Left lung (tissue), 10 donors: ENCODE data around the gene MIX23. TPM values are rescaled to one million over a fixed set of nuclear protein-coding genes. Genes with fewer than 3 reads are reported as not detected.

Experiments
- ATAC-seq: fragments of 200-7000 bp; cut with Tn5 transposase; one replicate; pipeline ENCODE4 v1.9.1; 2020; ENCODE audit warnings: moderate library complexity
- DNase-seq, 4 donors: peaks; one replicate each; pipeline ENCODE4 v3.0.0-alpha.2; 2013 to 2020
- H3K27ac ChIP-seq, 2 donors: fragments of 200-600 bp; sonication (generic) in 1 of 2; one replicate each; pipeline versions ENCODE4 v1.5.0 to v1.8.0; 2020 to 2021
- H3K27me3 ChIP-seq, 2 donors: fragments of 200-600 bp; sonication (generic) in 1 of 2; one replicate each; pipeline versions ENCODE4 v1.5.0 to v1.8.0; 2020 to 2021
- H3K36me3 ChIP-seq, 2 donors: fragments of 200-600 bp; sonication (generic) in 1 of 2; one replicate each; pipeline versions ENCODE4 v1.5.0 to v1.8.0; 2020 to 2021
- H3K4me1 ChIP-seq, 2 donors: fragments of 200-600 bp; one replicate each; pipeline ENCODE4 v1.8.0; 2021
- H3K4me3 ChIP-seq, 2 donors: fragments of 200-600 bp; sonication (generic) in 1 of 2; one replicate each; pipeline versions ENCODE4 v1.5.0 to v1.8.0; 2020 to 2021; ENCODE audit warnings: mild to moderate bottlenecking in 1 of 2
- H3K9me3 ChIP-seq, 2 donors: fragments of 200-600 bp; sonication (generic) in 1 of 2; one replicate each; pipeline versions ENCODE4 v1.5.0 to v1.8.0; 2020 to 2021
- intact Hi-C, 2 donors: fragments of 100-400 bp; cut with DNase I; formaldehyde crosslinking; loops; one replicate each; pipeline versions ENCODE4 v1.11.2 to v1.14.2; 2022
- polyA plus RNA-seq, 6 donors: library from polyadenylated mRNA; unstranded; fragments of 120-200 nt; gene quantifications; one replicate each; pipeline ENCODE4 v1.2.1, GENCODE V29; 2013; ENCODE audit not compliant: insufficient read length in 6 of 6
- total RNA-seq, 2 donors: library from RNA; stranded (reverse); fragmentation: NEBNext Ultra II Directional; extraction: Animal tissue kit (Norgen Biotek cat#: 25700); gene quantifications; one replicate each; pipeline ENCODE4 v1.2.1, GENCODE V29; 2021
- TF ChIP-seq, protein P1 (sequence below), 2 donors: fragments of 200-600 bp; sonication (generic) in 1 of 2; IDR thresholded peaks; one replicate each; pipeline versions ENCODE4 v1.5.0 to v1.8.0; 2021; ENCODE audit warnings: antibody characterized with exemption in 2 of 2
- donor health status: DM: no; HTN: yes; CAD: no.
- donor health status: DM: no; HTN: no; CAD: no.

Gene MIX23
- total and polyA plus RNA-seq, 8 donors, result 24.2 to 42.6 (median 38.5) TPM

DNA sequence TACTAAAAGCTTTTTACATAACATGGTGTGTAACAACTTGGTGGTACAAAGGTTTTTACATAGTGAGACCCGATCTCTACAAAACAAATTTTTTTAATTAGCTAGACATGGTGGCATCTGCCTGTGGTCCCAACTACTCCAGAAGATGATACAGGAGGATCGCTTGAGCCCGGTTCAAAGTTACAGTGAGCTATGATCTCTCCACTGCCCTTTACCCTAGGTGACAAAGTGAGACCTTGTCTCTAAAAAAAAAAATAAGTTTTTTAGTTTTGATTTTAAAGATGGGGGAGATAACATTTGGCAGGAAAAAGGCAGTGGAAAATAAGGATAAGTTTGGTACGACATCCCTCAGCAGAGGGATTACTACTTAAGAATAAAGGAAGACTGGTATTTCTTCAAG, 6.9 kb upstream of the MIX23 start:
- peaks cover 0 to 4% of the 10 kb centered on the region in 2 donors for H3K4me1 ChIP-seq
- intact Hi-C loops, result no loop called here
- TF ChIP-seq, protein P1, sequence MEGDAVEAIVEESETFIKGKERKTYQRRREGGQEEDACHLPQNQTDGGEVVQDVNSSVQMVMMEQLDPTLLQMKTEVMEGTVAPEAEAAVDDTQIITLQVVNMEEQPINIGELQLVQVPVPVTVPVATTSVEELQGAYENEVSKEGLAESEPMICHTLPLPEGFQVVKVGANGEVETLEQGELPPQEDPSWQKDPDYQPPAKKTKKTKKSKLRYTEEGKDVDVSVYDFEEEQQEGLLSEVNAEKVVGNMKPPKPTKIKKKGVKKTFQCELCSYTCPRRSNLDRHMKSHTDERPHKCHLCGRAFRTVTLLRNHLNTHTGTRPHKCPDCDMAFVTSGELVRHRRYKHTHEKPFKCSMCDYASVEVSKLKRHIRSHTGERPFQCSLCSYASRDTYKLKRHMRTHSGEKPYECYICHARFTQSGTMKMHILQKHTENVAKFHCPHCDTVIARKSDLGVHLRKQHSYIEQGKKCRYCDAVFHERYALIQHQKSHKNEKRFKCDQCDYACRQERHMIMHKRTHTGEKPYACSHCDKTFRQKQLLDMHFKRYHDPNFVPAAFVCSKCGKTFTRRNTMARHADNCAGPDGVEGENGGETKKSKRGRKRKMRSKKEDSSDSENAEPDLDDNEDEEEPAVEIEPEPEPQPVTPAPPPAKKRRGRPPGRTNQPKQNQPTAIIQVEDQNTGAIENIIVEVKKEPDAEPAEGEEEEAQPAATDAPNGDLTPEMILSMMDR (IDR thresholded peaks at IDR 0.05), result no peak
- H3K9me3 ChIP-seq, result no peaks in the 10 kb centered on the region
- ATAC-seq (no peak), DNase-seq (no peak)
- no peaks in the 10 kb centered on the region for H3K36me3 ChIP-seq
- H3K4me3 ChIP-seq, result no peak overlapping the region
- H3K27ac ChIP-seq, result no peak overlapping the region
- H3K27me3 ChIP-seq, result no peaks in the 10 kb centered on the region

DNA sequence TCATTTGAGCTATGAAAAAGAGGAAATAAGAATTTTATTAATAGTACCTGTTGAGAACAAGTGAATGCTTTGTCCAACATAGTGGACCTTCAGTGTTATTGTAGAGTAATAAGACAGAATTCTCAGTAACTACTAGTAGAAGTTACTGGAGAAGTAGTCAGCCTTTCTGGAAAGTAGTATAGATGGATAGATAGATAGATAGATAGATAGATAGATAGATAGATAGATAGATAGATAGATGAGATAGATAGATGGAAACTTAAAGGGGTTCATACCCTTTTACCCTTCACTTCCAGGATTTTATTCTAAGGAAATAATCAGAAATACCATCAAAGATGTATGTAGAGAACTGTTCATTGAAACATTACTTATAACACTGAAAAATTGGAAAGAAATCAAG, 6.2 kb upstream of the MIX23 start:
- DNase-seq (no peak), ATAC-seq (no peak)
- Histone ChIP-seq H3K4me1 (peaks cover 0 to 11% of the 10 kb centered on the region in 2 donors), H3K27ac (no peak overlapping the region), H3K4me3 (no peak overlapping the region), H3K27me3 (no peaks in the 10 kb centered on the region), H3K9me3 (no peaks in the 10 kb centered on the region), H3K36me3 (no peaks in the 10 kb centered on the region)
- intact Hi-C loops, result no loop called here
- TF ChIP-seq, protein P1 (IDR thresholded peaks at IDR 0.05), result no peak

DNA sequence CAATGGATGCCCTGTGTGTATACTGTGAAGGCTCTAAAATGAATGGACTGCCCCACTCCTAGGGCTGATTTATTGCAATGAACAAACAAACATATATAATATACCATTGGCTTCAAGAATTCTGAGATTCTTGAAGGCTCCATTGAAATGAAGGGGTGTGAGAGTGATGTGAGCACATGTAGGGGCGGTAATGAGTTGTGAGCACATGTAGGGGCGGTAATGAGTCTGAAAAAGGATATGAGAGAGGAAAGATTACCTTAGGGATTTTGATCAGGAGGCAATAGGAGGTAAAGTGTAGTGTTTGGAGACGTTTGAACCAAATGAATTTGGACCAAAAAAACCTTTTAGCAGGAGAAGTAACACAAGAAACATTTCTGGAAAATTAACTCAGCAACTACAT, 4.7 kb upstream of the MIX23 start:
- H3K4me3 ChIP-seq, result no peak overlapping the region
- DNase-seq, result no peak
- intact Hi-C loops, result no loop called here
- TF ChIP-seq, protein P1 (IDR thresholded peaks at IDR 0.05), result no peak
- no peaks in the 10 kb centered on the region for H3K9me3 ChIP-seq
- H3K27ac ChIP-seq, result no peak overlapping the region
- H3K36me3 ChIP-seq, result no peaks in the 10 kb centered on the region
- ATAC-seq, result no peak
- peaks cover 0 to 15% of the 10 kb centered on the region in 2 donors for H3K4me1 ChIP-seq
- no peaks in the 10 kb centered on the region for H3K27me3 ChIP-seq

DNA sequence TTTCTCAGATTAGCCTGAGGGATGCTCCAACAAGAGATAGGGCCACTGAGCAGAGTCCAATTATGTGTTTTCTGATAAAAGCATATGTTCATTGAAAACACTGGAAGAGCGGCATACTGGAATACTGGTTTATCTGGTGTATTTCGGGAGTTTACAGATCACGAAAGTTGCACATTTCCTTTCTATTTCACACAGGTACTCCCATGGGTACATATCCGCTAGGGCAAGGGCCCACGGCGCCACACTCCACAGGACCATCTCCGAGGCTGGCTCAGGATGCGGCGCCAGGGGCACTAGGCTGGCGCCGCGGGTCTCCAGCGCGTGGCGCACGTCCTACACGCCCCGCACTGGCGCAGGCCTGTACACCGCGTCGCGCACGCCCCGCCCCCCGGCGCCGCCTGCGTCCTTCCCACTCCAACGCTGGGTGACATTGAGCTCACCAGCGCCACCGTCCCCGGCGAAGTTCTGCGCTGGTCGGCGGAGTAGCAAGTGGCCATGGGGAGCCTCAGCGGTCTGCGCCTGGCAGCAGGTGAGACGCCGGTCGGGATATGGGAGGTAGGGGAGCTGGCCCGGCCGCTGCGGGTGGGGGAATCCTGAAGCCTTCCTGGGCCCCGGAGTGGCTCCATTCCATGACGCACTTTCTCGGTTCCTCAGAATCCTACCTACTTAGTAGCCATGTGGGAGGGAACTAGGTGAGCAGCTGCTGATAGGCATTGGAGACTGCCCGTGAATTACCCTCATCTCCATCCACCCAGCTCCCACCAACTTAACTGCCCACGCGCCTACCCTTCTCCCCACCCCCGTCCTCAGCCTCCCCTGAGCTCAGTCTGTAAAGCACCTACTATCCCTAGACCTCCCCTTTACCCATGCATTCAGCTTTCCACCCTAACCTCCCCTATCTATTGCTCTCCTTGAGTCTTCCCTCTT, 1.0 kb upstream of the MIX23 start, which contains the start of gene FAM162A:
Gene FAM162A (plus strand): TSS at position 412 of the 927 bp plus-strand sequence. CDS start 84 bp downstream, at position 496.
- peak; percentile 98 for ATAC-seq
- intact Hi-C loops, result no loop called here

DNA sequence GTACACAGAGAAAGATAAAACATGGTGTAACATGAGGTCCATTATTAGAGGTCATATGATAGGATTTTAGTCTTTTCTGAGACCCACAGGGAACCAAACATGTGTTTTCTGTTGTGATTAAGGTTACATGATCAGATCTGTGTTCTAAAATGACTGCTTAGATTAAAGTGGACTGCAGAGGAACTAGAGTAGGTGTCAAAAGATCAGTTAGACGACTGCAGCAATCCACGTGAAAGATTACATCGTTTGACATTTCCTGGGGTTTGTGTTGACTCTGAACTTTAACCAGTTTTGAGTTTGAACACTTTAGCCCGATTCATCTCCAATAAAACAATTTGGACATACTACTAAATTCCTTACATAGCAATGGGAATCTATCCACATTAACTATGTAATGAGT, 5.1 kb downstream of the MIX23 start:
- intact Hi-C loops, result no loop called here
- H3K4me1 ChIP-seq, result peaks cover 3 to 21% of the 10 kb centered on the region in 2 donors
- TF ChIP-seq, protein P1 (IDR thresholded peaks at IDR 0.05), result no peak
- H3K27me3 ChIP-seq, result no peaks in the 10 kb centered on the region
- H3K36me3 ChIP-seq, result no peaks in the 10 kb centered on the region
- ATAC-seq, result no peak
- no peak overlapping the region for H3K27ac ChIP-seq
- no peak for DNase-seq
- H3K4me3 ChIP-seq, result no peak overlapping the region
- no peaks in the 10 kb centered on the region for H3K9me3 ChIP-seq

More for the DNA sequence above, 1.0 kb upstream of the MIX23 start, which contains the start of gene FAM162A:
- no peaks in the 10 kb centered on the region for H3K9me3 ChIP-seq
- peak; percentile 93 to 100 (median 96) for DNase-seq
- H3K4me1 ChIP-seq, result peaks cover 3 to 28% of the 10 kb centered on the region in 2 donors
- H3K36me3 ChIP-seq, result no peaks in the 10 kb centered on the region
- peak within 1 kb of the TSS; percentile 87 to 89 for H3K27ac ChIP-seq
- H3K27me3 ChIP-seq, result no peaks in the 10 kb centered on the region
- H3K4me3 ChIP-seq, result peak within 1 kb of the TSS; percentile 71 to 74
- TF ChIP-seq, protein P1 (IDR thresholded peaks at IDR 0.05), result peak; percentile 42 to 63
